HG03378 (cell line): ENCODE data around the gene SNTG2.

ENCODE experiments used
- ATAC-seq: cut with Tn5 transposase; IDR thresholded peaks from one replicate; pipeline ENCODE4 v1.9.1; 2021; ENCODE audit warnings: mild to moderate bottlenecking, moderate library complexity; ENCODE audit not compliant: unreplicated experiment

SNTG2 gene

GRCh38 chr2:1046067-1046466 lies 95.4 kb downstream of the SNTG2 start:
- no peak for ATAC-seq

- ATAC-seq: no peak
Observed at GRCh38 chr2:1047485-1047884, 96.8 kb downstream of the SNTG2 start.

- no peak for ATAC-seq
Observed at GRCh38 chr2:1049691-1050090, 99.0 kb downstream of the SNTG2 start.

GRCh38 chr2:1051075-1051474 lies 100.4 kb downstream of the SNTG2 start:
- no peak for ATAC-seq

- ATAC-seq: no peak
Observed at GRCh38 chr2:1052771-1053191, 102.1 kb downstream of the SNTG2 start.

GRCh38 chr2:1053786-1054185 lies 103.1 kb downstream of the SNTG2 start:
- ATAC-seq: no peak

GRCh38 chr2:1054399-1054798 lies 103.8 kb downstream of the SNTG2 start:
- ATAC-seq: no peak

GRCh38 chr2:1055014-1055595 lies 104.5 kb downstream of the SNTG2 start:
- ATAC-seq: no peak

- no peak for ATAC-seq
Observed at GRCh38 chr2:1060372-1060771, 109.7 kb downstream of the SNTG2 start.

- no peak for ATAC-seq
Observed at GRCh38 chr2:1060987-1061386, 110.3 kb downstream of the SNTG2 start.

GRCh38 chr2:1068241-1068640 lies 117.6 kb downstream of the SNTG2 start:
- no peak for ATAC-seq

- ATAC-seq: no peak
Observed at GRCh38 chr2:1068822-1069221, 118.2 kb downstream of the SNTG2 start.

GRCh38 chr2:1069847-1070246 lies 119.2 kb downstream of the SNTG2 start:
- no peak for ATAC-seq

- ATAC-seq: no peak
Observed at GRCh38 chr2:1070601-1071000, 120.0 kb downstream of the SNTG2 start.

- ATAC-seq: no peak
Observed at GRCh38 chr2:1071650-1072049, 121.0 kb downstream of the SNTG2 start.

GRCh38 chr2:1072250-1072649 lies 121.6 kb downstream of the SNTG2 start:
- no peak for ATAC-seq

GRCh38 chr2:1077911-1078310 lies 127.3 kb downstream of the SNTG2 start:
- no peak for ATAC-seq

GRCh38 chr2:1078326-1078725 lies 127.7 kb downstream of the SNTG2 start:
- no peak for ATAC-seq

- no peak for ATAC-seq
Observed at GRCh38 chr2:1079873-1080799, 129.5 kb downstream of the SNTG2 start.

GRCh38 chr2:1081451-1082225 lies 131.0 kb downstream of the SNTG2 start:
- ATAC-seq: no peak

- ATAC-seq: no peak
Observed at GRCh38 chr2:1082456-1083205, 132.0 kb downstream of the SNTG2 start.
